Heart left ventricle (tissue), 16 donors: ENCODE measurements around the gene INPP5D. TPM values are rescaled to one million over a fixed set of nuclear protein-coding genes. Genes with fewer than 3 reads are reported as not detected.
A peak's percentile ranks its signal among the peaks of the same experiment; 100 is the strongest.
"Not testable (repeated sequence)": the region's sequence is repeated elsewhere in the genome, so short reads cannot be mapped to it uniquely, and the experiment has no call there.

ENCODE experiments used
- ATAC-seq, 4 donors: fragments of 200-7000 bp; cut with Tn5 transposase; one replicate each; pipeline ENCODE4 v1.9.1; 2020 to 2022; ENCODE audit warnings: moderate library complexity in 4 of 4, mild to moderate bottlenecking in 3 of 4, moderate number of reproducible peaks in 1 of 4
- DNase-seq, 5 donors: peaks; one replicate each; pipeline ENCODE4 v3.0.0-alpha.2; 2020
- H3K27ac ChIP-seq, 12 donors: fragments of 200-600 bp; sonication (generic) in 4 of 12; one replicate each; pipeline versions ENCODE4 v1.5.0 to v1.8.0; 2016 to 2022; ENCODE audit warnings: mild to moderate bottlenecking in 2 of 12
- H3K27me3 ChIP-seq, 9 donors: fragments of 200-600 bp; sonication (generic) in 2 of 9; one replicate each; pipeline versions ENCODE4 v1.5.1 to v1.8.0; 2016 to 2022; ENCODE audit warnings: mild to moderate bottlenecking in 3 of 9
- H3K36me3 ChIP-seq, 9 donors: fragments of 200-600 bp; sonication (generic) in 2 of 9; one replicate each; pipeline versions ENCODE4 v1.5.0 to v1.8.0; 2018 to 2022; ENCODE audit warnings: mild to moderate bottlenecking in 2 of 9
- H3K4me1 ChIP-seq, 12 donors: fragments of 200-600 bp; sonication (generic) in 4 of 12; one replicate each; pipeline versions ENCODE4 v1.5.0 to v1.8.0; 2016 to 2022; ENCODE audit warnings: mild to moderate bottlenecking in 3 of 12
- H3K4me3 ChIP-seq, 12 donors: fragments of 200-600 bp; sonication (generic) in 4 of 12; one replicate each; pipeline versions ENCODE4 v1.5.0 to v1.8.0; 2017 to 2022; ENCODE audit warnings: mild to moderate bottlenecking in 9 of 12, moderate library complexity in 4 of 12
- H3K9me3 ChIP-seq, 12 donors: fragments of 200-600 bp; sonication (generic) in 4 of 12; one replicate each; pipeline versions ENCODE4 v1.5.0 to v1.8.0; 2016 to 2022; ENCODE audit warnings: mild to moderate bottlenecking in 1 of 12
- POLR2A ChIP-seq, 2 donors: fragments of 450-650 bp; IDR thresholded peaks; one replicate each; pipeline ENCODE4 v1.6.1; 2017; ENCODE audit warnings: antibody characterized with exemption in 2 of 2, mild to moderate bottlenecking in 2 of 2, moderate library complexity in 2 of 2
- WGBS, 4 donors: extraction: QIAGEN DNeasy Blood & Tissue Kit in 2 of 4; methylation state at CpG; one replicate each; pipeline versions ENCODE4 v1.1.5 to v1.1.7; 2013 to 2018; 5-methylcytosine and 5-hydroxymethylcytosine counted together
- intact Hi-C, 10 donors: fragments of 100-400 bp; cut with DNase I; formaldehyde crosslinking; loops; one replicate each; pipeline versions ENCODE4 v1.11.1 to v1.14.2; 2022
- polyA plus RNA-seq, 2 donors: library from polyadenylated mRNA; stranded (reverse); fragments of 200-250 nt; gene quantifications; one replicate each; pipeline ENCODE4 v1.2.3, GENCODE V29; 2013
- total RNA-seq, 9 donors: library from RNA; depleted of rRNA in 2 of 9; stranded (reverse); fragments of >200 nt in 2 of 9; fragmentation: NEBNext Ultra II Directional in 3 of 9; extraction: Animal tissue kit (Norgen Biotek cat#: 25700) in 3 of 9; gene quantifications; one replicate each; pipeline versions ENCODE4 v1.1.0 to v1.2.4, GENCODE V29; 2016 to 2023
- TF ChIP-seq, protein P1 (sequence below), 12 donors: fragments of 200-600 bp; sonication (generic) in 4 of 12; IDR thresholded peaks; one replicate each; pipeline versions ENCODE4 v1.5.0 to v1.8.0; 2018 to 2022; ENCODE audit warnings: antibody characterized with exemption in 12 of 12, mild to moderate bottlenecking in 5 of 12
- donor health status: ischemic (EF 13 %, LVEDD 7.1; RV severe dilation, severe dysfunction).
- donor health status: healthy with polysubstance abuse.
- donor health status: DM: no; HTN: yes; CAD: no.
- donor health status: DM: no; HTN: no; CAD: no.
- donor health status: ischemic (EF 25% LVEDD 6.9; RV normal size, moderate dysfunction).
- donor health status: ischemic (EF 25% LVEDD 5.7; RV mildly dilated, moderate dysfunction).
- donor health status: healthy.
- donor health status: DM: yes; HTN: yes; CAD: no.
- donor health status: ischemic (EF 35%, LVEDD 5.7; RV mildly dilated, moderate dysfunction).
- donor health status: nonischemic (EF 11% LVEDD 7.7; RV severe dilation, severe dysfunction).
- donor health status: DM: yes; HTN: yes; CAD: no.
- donor health status: PGD.
- donor health status: ischemic (EF 29% LVEDD 5.4; RV normal size, mild dysfunction).
- donor health status: nonischemic (EF 23%, LVEDD 6.1; RV moderate dilation, normal function).

The INPP5D gene
- total and polyA plus RNA-seq, 11 donors: 2.8 to 29.1 (median 4.9) TPM

DNA sequence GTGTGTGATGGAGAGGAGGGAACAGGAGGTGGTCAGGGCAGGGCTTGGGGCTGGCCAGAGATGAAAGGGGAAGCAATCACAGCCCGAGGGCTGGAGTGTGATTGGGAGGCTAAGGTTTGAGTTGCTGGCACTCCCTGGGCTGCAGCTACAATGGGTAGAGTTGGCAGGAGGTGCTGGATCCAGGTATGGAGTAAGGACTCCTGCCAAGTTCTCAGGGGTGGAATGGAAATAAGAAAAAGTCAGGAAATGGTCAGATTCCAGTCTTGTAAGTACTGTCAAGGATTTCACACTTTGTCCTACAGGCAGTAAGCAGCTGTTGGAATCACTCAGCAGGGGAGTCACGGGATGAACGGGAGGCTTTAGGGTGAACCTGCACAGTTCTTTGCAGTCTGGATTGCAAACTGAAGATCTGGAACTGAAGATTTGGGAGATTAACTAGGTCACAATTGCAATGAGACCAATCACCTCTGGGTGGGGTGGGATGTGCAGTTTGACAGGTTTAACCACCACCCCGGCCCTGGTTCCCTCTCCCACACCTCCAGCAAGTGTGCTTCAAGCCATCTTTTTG is 10.9 kb upstream of the INPP5D start:
- ATAC-seq (no peak), DNase-seq (no peak)
- 47 to 57% (median 49%) methylated on average over 4 of the region's 4 CpGs for WGBS, 4 donors
- Histone ChIP-seq H3K27me3 (peaks cover 0 to 16% (median 0%) of the 10 kb centered on the region in 9 donors), H3K27ac (no peak overlapping the region), H3K4me3 (no peak overlapping the region), H3K36me3 (no peaks in the 10 kb centered on the region), H3K4me1 (peaks cover 0 to 22% (median 9%) of the 10 kb centered on the region in 12 donors), H3K9me3 (no peaks in the 10 kb centered on the region)
- intact Hi-C loops: no loop called here
- TF ChIP-seq, protein P1, sequence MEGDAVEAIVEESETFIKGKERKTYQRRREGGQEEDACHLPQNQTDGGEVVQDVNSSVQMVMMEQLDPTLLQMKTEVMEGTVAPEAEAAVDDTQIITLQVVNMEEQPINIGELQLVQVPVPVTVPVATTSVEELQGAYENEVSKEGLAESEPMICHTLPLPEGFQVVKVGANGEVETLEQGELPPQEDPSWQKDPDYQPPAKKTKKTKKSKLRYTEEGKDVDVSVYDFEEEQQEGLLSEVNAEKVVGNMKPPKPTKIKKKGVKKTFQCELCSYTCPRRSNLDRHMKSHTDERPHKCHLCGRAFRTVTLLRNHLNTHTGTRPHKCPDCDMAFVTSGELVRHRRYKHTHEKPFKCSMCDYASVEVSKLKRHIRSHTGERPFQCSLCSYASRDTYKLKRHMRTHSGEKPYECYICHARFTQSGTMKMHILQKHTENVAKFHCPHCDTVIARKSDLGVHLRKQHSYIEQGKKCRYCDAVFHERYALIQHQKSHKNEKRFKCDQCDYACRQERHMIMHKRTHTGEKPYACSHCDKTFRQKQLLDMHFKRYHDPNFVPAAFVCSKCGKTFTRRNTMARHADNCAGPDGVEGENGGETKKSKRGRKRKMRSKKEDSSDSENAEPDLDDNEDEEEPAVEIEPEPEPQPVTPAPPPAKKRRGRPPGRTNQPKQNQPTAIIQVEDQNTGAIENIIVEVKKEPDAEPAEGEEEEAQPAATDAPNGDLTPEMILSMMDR (IDR thresholded peaks at IDR 0.05): no peak
- TF ChIP-seq POLR2A (IDR thresholded peaks at IDR 0.05): no peak

DNA sequence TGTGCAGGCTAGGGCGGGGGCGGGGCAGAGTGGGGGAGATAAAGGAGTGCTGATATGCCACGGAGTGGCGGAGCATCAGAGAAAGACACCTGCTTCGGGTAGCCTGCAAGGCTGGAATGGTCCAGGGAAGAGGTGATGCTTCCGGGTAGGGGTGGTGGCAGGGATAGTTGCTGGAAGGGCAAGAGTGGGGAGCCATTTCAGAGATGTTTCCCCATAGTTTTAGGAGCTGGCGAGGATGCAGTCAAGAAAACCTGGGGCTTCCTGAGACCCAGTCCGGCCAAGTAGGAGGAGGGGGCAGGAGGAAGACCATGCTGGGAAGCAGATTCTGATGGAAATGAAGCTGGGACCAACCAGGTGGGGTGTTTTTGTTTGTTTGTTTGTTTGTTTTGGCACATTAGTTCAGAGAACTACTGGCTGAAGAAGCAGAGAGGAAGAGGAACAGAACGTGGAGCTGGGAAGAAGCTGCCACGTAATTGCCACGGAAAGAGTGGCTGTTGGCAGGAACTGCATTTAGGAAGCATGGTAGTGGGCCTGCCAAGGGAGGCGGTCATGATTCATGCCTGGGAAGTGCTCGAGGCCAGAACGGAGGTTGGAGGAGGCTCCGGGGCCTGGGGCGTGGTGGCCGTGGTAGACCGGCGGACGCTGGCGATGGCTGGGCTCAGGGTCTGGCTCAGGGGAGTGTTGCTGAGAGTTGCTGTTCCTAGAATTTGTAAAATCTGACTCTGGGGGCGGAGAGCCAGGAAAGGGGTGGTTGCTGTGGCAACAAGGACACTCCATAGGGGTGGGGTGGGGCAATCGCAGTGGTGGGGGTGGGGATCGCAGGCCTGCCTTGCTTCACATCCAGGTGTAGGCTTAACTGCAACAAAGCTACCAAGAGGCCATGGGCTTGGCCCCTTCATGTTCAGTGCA is 8.6 kb upstream of the INPP5D start:
- DNase-seq: peak; percentile 83 to 88 (median 86)
- H3K27me3 ChIP-seq: peaks cover 0 to 16% (median 0%) of the 10 kb centered on the region in 9 donors
- intact Hi-C loops: loop anchor here in 7 of 10 donors (5.0 to 10.0 kb wide), 5 partner anchors 197 to 447 kb away; partner anchors contain the start of gene ATG16L1 (in 2 of the 7)
- WGBS, 4 donors: 22 to 31% (median 28%) methylated on average over 23 to 24 of the region's 24 CpGs
- H3K36me3 ChIP-seq: no peaks in the 10 kb centered on the region
- peak overlapping the region in 9 of 12 donors; percentile 13 to 85 (median 60) for H3K27ac ChIP-seq
- H3K4me3 ChIP-seq: no peak overlapping the region
- TF ChIP-seq, protein P1 (IDR thresholded peaks at IDR 0.05): no peak
- no peak for TF ChIP-seq POLR2A (IDR thresholded peaks at IDR 0.05)
- H3K4me1 ChIP-seq: peaks cover 0 to 26% (median 12%) of the 10 kb centered on the region in 12 donors
- no peaks in the 10 kb centered on the region for H3K9me3 ChIP-seq
- ATAC-seq: peak; percentile 83 to 98 (median 96)

DNA sequence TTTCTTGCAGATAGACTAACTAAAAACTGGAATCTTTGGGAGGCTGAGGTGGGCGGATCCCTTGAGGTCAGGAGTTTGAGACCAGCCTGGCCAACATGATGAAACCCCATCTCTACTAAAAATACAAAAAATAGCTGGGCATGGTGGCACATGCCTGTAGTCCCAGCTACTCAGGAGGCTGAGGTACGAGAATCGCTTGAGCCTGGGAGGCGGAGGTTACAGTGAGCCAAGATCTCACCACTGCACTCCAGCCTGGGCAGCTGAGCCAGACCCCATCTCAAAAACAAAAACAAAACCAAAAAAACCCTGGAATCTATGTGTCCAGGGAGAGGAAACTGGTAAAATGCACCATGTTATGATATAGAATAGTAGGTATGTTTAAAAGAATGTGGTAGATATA is 7.6 kb upstream of the INPP5D start:
- 89 to 97% (median 94%) methylated on average over 4 of the region's 4 CpGs for WGBS, 4 donors
- intact Hi-C loops: loop anchor here in 7 of 10 donors (5.0 to 10.0 kb wide), 5 partner anchors 198 to 448 kb away; partner anchors contain the start of gene ATG16L1 (in 2 of the 7)
- DNase-seq: peak in 1 of 5 donors; percentile 6
- H3K4me3 ChIP-seq, ATAC-seq, H3K9me3 ChIP-seq, H3K36me3 ChIP-seq: not testable (repeated sequence)
- Histone ChIP-seq H3K27me3 (peaks cover 0 to 16% (median 0%) of the 10 kb centered on the region in 9 donors), H3K27ac (peak overlapping the region in 6 of 12 donors; percentile 51 to 85 (median 67)), H3K4me1 (peaks cover 0 to 26% (median 12%) of the 10 kb centered on the region in 12 donors)

DNA sequence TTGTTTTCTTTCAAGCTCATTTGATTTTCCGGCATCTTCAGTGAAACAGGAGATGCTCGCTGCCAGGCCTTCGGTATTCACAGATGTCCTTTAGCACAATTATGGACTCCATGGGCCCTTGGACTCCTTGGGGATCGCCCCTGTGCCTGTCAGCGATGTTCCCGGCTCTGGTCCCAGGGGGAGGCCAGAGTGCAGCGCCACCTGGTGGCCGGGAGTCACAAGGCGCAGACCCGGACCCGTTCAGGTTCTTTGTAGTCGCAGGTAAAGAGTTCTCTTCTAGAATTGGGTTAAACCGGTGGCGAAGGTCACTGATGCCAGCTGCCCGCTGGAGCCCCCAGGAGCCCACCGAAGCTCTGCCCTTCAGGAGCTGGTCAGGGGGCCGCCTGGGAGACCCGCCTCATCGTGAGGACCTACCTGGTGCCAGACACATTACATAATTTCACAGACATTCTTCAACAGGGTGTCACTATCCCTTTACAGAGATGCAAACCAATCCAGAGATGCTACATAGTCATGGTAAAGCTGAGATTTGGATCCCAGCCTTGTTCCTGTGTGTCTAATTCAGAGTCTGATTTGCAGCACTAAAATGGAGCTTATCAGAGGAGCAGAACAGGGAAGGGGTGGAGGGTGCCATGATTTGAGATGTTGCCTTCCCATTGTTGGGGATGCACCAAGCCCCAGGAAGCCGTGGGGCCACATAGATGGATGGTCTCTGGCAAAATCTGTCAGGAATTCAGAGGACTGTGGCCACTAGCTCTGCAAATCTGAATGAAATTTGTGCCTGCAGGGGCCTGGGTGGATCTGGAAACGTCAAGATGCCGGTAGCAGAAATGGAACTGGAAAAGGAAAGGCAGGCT is 6.0 kb upstream of the INPP5D start:
- TF ChIP-seq POLR2A (IDR thresholded peaks at IDR 0.05): no peak
- TF ChIP-seq, protein P1 (IDR thresholded peaks at IDR 0.05): peak; percentile 77 to 96 (median 90)
- ATAC-seq (peak in 2 of 4 donors; percentile 50 to 51), DNase-seq (peak; percentile 47 to 81 (median 56))
- Histone ChIP-seq H3K36me3 (no peaks in the 10 kb centered on the region), H3K4me1 (peaks cover 0 to 29% (median 13%) of the 10 kb centered on the region in 12 donors), H3K27me3 (peaks cover 0 to 16% (median 0%) of the 10 kb centered on the region in 9 donors), H3K9me3 (no peaks in the 10 kb centered on the region), H3K4me3 (no peak overlapping the region), H3K27ac (no peak overlapping the region)
- 24 to 28% (median 26%) methylated on average over 18 to 22 of the region's 22 CpGs for WGBS, 4 donors
- intact Hi-C loops: loop anchor here in 7 of 10 donors (5.0 to 10.0 kb wide), 5 partner anchors 198 to 449 kb away; partner anchors contain the start of gene ATG16L1 (in 2 of the 7)
